ENCODE results near the gene RBM5.

Gene RBM5

DNA sequence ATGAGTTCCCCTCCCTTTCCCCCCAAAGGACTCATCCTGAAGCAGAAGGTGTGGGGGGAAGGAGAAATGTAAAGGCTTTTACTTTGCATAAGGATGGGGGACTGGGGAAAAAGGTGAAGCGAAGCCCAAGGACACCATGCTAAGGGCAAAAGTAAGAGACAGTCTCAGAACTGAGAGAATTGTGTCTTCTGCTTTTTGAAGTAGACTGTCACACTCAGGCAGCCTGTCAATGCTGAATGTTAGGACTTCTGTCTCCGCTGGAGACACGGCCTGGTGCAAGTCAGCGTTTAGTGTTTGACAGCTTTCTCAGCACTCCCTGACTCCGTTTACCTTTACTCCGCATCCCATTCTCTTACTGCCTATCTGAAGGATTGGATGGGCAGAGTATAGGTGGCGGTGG is 13.8 kb downstream of the RBM5 start:
- no peak overlapping the region for H3K4me3 ChIP-seq (ENCODE audit: low read depth, low read length)
- TF ChIP-seq, protein P1, sequence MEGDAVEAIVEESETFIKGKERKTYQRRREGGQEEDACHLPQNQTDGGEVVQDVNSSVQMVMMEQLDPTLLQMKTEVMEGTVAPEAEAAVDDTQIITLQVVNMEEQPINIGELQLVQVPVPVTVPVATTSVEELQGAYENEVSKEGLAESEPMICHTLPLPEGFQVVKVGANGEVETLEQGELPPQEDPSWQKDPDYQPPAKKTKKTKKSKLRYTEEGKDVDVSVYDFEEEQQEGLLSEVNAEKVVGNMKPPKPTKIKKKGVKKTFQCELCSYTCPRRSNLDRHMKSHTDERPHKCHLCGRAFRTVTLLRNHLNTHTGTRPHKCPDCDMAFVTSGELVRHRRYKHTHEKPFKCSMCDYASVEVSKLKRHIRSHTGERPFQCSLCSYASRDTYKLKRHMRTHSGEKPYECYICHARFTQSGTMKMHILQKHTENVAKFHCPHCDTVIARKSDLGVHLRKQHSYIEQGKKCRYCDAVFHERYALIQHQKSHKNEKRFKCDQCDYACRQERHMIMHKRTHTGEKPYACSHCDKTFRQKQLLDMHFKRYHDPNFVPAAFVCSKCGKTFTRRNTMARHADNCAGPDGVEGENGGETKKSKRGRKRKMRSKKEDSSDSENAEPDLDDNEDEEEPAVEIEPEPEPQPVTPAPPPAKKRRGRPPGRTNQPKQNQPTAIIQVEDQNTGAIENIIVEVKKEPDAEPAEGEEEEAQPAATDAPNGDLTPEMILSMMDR (IDR thresholded peaks at IDR 0.05; ENCODE audit: low read depth, low read length): no peak

DNA sequence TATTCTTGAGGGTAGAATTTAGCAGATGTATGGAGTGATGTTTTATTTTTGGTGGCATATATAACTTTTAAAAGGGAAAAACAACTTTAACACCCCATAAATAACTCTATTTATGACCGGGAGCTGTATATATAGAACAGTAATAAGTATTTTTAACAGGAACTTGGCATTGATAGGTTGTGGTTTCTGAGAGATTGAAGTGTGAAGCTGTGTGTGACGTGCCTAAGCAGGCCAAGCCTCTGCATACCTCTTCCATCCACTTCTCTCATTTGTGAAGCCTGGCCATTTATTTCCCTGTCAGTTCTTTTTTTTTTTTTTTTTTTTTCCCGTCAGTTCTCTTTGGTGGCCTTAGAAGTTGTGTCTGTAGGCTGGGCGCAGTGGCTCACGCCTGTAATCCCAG is 23.0 kb downstream of the RBM5 start:
- TF ChIP-seq, protein P1 (IDR thresholded peaks at IDR 0.05; ENCODE audit: low read depth, low read length): no peak
- no peak overlapping the region for H3K4me3 ChIP-seq (ENCODE audit: low read depth, low read length)

DNA sequence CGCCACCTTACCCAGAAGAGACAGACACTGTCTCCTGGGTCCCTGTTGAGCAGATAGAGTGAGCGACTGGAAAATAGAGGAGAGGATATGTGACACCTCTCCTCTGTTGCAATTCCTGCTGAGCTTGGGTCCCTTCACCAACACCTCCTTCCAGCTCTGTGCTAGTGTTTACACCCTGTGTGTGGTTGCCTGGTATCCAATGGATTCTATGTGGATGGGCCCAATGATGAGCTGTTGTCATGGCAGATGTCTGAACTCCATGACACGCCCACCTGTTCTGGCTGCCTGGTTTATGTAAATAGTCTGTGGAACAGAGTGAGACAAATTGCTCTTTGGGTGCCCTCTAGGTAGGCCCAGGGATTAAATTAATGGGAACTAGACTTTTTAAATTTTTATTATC is 23.7 kb downstream of the RBM5 start:
- no peak overlapping the region for H3K4me3 ChIP-seq (ENCODE audit: low read depth, low read length)
- TF ChIP-seq, protein P1 (IDR thresholded peaks at IDR 0.05; ENCODE audit: low read depth, low read length): no peak

DNA sequence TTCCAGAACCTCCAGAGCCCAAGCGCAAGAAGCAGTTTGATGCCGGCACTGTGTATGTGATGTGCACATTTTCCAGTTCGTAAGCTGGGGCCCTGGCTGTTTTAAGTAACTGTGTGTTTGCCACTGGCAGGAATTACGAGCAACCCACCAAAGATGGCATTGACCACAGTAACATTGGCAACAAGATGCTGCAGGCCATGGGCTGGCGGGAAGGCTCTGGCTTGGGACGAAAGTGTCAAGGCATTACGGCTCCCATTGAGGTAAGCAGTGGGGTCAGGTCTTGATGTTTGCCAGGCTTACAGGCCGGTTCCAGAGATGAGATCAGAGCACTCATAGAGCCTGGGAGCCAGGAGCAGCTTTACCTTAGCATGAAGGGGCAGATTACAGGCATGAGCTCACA is 28.4 kb downstream of the RBM5 start:
- TF ChIP-seq, protein P1 (IDR thresholded peaks at IDR 0.05; ENCODE audit: low read depth, low read length): no peak
- H3K4me3 ChIP-seq (ENCODE audit: low read depth, low read length): no peak overlapping the region

DNA sequence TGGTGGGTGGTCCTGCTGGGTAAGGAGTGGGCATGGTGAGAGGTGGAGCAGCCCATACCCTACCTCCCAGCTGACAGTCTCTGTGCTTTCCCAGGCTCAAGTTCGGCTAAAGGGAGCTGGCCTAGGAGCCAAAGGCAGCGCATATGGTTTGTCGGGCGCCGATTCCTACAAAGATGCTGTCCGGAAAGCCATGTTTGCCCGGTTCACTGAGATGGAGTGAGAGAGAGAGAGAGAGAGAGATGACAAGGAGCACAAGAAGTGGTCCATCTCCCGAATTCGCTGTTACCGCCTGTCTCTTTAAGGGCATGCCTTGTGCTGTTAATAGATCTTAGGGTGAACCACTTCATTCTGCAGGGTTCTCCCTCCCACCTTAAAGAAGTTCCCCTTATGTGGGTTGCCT is 29.5 kb downstream of the RBM5 start:
- no peak overlapping the region for H3K4me3 ChIP-seq (ENCODE audit: low read depth, low read length)
- TF ChIP-seq, protein P1 (IDR thresholded peaks at IDR 0.05; ENCODE audit: low read depth, low read length): no peak

DNA sequence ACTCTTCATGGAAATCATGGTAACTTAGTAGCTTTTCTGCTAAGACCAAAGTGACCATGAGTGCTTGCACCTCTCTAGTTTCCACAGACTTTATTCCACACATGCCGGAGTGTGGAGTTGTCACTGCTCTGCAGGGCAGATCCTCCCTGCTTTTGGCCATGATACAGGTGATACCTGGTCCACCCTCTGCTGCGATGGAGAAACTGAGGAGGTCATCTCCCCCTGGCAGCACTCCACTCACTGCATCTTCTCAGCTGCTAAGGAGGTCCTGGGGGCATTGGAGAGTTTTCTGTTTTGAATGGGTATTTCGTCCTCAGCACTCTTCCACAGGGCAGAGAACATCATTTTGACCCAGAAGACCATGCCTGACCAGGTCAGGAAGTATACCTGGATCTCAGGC is 31.1 kb downstream of the RBM5 start:
- H3K4me3 ChIP-seq (ENCODE audit: low read depth, low read length): no peak overlapping the region
- TF ChIP-seq, protein P1 (IDR thresholded peaks at IDR 0.05; ENCODE audit: low read depth, low read length): no peak

DNA sequence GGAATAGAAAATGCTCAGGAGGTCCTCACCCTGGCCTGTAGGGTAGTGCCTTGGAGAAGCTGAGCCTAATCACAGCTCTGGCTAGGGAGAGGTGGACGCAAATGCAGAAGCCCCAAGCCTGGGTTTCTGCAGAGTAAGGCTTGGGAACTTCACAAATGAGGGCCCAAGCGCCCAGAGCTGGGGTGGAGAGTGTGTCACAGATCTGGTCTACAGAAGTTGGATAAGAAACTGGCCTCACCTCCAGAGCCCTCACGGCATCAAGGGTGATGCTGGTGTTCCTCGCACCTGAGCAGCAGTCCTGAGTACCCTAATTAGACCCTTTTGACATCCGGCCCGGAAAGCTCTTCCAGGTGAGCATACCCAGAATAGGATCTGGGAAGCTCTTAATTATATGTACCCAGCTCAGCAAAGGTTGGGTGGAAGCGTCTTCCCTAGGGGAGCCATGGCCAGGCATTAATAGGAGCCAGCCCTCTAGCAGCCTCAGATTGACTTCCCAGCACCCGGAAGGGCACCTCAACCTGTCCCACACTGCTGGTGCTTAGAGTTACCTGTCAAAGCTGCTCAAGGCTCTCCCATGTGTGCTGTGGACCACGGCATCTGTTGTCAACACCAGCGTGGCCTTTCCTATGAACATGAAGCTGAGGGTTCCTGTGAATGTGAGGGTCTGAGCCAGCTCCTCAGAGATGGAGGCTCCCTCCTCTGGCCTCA is 31.8 kb downstream of the RBM5 start:
- TF ChIP-seq, protein P1 (IDR thresholded peaks at IDR 0.05; ENCODE audit: low read depth, low read length): no peak
- H3K4me3 ChIP-seq (ENCODE audit: low read depth, low read length): no peak overlapping the region

Measured in WI38 (cell line).